Measurements from ENCODE around the gene PRRG3. TPM values are rescaled to one million over a fixed set of nuclear protein-coding genes. Genes with fewer than 3 reads are reported as not detected.

PRRG3 gene
- total RNA-seq, 1 experiment from 2014 or later = 5.1 TPM

DNA sequence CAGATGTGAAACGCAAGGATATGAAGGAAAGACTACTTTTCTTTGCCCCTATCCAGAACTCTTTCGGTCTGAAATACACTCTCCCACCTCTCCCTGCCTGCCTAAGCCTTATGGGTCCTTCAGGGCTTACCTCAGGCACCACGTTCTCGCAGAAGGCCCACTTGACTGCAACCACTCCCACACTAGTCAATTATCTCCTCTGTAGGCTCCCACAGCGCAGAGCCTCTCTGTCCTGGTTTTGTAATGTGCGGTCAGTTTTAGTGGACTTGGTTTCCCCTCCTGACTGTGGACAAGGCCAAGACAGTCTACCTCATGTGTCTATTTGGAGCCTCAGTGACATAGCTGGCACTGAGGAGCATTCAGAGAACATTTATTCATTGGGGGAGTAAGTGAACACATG lies 50.4 kb downstream of the PRRG3 start:
- ATAC-seq (no peak), DNase-seq (ENCODE audit: low spot score) (no peak)
- H3K27ac Mint-ChIP-seq = no peak overlapping the region
- H3K9me3 Mint-ChIP-seq = 0 out of 2 replicates have a peak, but pooled peaks cover 4% of the 10 kb centered on the region
- H3K27me3 Mint-ChIP-seq (ENCODE audit: low read depth) = no peaks in the 10 kb centered on the region
- H3K4me1 Mint-ChIP-seq = peaks cover 16% of the 10 kb centered on the region
- ChIA-PET CTCF (no interaction called here), POLR2A (no interaction called here)
- H3K4me3 Mint-ChIP-seq = no peak overlapping the region
- TF ChIP-seq IRF2 (CRISPR knock-in tag; IDR thresholded peaks at IDR 0.05; ENCODE audit: borderline replicate concordance, low read depth) = no peak
- TF ChIP-seq ETV6 (CRISPR knock-in tag; IDR thresholded peaks at IDR 0.05) = no peak
- TF ChIP-seq JUN (CRISPR knock-in tag; IDR thresholded peaks at IDR 0.05) = no peak
- TF ChIP-seq TP53 (CRISPR knock-in tag; IDR thresholded peaks at IDR 0.05) = no peak
- no peak for TF ChIP-seq GABPB1 (CRISPR knock-in tag; IDR thresholded peaks at IDR 0.05)
- no peak for TF ChIP-seq ZNF121 (CRISPR knock-in tag; IDR thresholded peaks at IDR 0.05)
- no peak for TF ChIP-seq FOXJ3 (CRISPR knock-in tag; IDR thresholded peaks at IDR 0.05; ENCODE audit: borderline replicate concordance)
- TF ChIP-seq, protein P1, sequence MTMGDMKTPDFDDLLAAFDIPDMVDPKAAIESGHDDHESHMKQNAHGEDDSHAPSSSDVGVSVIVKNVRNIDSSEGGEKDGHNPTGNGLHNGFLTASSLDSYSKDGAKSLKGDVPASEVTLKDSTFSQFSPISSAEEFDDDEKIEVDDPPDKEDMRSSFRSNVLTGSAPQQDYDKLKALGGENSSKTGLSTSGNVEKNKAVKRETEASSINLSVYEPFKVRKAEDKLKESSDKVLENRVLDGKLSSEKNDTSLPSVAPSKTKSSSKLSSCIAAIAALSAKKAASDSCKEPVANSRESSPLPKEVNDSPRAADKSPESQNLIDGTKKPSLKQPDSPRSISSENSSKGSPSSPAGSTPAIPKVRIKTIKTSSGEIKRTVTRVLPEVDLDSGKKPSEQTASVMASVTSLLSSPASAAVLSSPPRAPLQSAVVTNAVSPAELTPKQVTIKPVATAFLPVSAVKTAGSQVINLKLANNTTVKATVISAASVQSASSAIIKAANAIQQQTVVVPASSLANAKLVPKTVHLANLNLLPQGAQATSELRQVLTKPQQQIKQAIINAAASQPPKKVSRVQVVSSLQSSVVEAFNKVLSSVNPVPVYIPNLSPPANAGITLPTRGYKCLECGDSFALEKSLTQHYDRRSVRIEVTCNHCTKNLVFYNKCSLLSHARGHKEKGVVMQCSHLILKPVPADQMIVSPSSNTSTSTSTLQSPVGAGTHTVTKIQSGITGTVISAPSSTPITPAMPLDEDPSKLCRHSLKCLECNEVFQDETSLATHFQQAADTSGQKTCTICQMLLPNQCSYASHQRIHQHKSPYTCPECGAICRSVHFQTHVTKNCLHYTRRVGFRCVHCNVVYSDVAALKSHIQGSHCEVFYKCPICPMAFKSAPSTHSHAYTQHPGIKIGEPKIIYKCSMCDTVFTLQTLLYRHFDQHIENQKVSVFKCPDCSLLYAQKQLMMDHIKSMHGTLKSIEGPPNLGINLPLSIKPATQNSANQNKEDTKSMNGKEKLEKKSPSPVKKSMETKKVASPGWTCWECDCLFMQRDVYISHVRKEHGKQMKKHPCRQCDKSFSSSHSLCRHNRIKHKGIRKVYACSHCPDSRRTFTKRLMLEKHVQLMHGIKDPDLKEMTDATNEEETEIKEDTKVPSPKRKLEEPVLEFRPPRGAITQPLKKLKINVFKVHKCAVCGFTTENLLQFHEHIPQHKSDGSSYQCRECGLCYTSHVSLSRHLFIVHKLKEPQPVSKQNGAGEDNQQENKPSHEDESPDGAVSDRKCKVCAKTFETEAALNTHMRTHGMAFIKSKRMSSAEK (CRISPR knock-in tag; IDR thresholded peaks at IDR 0.05; ENCODE audit: borderline replicate concordance) = no peak
- TF ChIP-seq, protein P2, sequence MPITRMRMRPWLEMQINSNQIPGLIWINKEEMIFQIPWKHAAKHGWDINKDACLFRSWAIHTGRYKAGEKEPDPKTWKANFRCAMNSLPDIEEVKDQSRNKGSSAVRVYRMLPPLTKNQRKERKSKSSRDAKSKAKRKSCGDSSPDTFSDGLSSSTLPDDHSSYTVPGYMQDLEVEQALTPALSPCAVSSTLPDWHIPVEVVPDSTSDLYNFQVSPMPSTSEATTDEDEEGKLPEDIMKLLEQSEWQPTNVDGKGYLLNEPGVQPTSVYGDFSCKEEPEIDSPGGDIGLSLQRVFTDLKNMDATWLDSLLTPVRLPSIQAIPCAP (CRISPR knock-in tag; IDR thresholded peaks at IDR 0.05) = no peak
- TF ChIP-seq HMGA2 (CRISPR knock-in tag; IDR thresholded peaks at IDR 0.05) = no peak
- no peaks in the 10 kb centered on the region for H3K36me3 Mint-ChIP-seq

DNA sequence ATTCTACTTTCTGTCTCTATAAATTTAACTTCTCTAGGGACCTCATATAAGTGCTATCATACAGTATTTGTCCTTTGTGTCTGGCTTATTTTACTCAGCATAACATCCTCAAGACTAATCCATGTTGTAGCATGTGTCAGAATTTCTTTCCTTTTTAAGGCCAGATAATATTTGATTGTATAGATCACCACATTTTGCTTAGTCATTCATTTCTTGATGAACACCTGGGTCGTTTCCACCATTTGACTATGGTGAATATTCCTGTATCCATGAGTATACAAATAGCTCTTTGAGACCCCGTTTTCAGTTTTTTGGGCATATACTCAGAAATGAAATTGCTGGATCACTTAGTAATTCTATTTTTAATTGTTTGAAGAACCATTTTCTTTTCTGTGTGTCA lies 51.2 kb downstream of the PRRG3 start:
- no peak for DNase-seq (ENCODE audit: low spot score)
- no peaks in the 10 kb centered on the region for H3K36me3 Mint-ChIP-seq
- no peak for ATAC-seq
- H3K4me1 Mint-ChIP-seq = peaks cover 16% of the 10 kb centered on the region
- 0 out of 2 replicates have a peak, but pooled peaks cover 4% of the 10 kb centered on the region for H3K9me3 Mint-ChIP-seq
- TF ChIP-seq, protein P3, sequence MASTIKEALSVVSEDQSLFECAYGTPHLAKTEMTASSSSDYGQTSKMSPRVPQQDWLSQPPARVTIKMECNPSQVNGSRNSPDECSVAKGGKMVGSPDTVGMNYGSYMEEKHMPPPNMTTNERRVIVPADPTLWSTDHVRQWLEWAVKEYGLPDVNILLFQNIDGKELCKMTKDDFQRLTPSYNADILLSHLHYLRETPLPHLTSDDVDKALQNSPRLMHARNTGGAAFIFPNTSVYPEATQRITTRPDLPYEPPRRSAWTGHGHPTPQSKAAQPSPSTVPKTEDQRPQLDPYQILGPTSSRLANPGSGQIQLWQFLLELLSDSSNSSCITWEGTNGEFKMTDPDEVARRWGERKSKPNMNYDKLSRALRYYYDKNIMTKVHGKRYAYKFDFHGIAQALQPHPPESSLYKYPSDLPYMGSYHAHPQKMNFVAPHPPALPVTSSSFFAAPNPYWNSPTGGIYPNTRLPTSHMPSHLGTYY (CRISPR knock-in tag; IDR thresholded peaks at IDR 0.05) = no peak
- TF ChIP-seq, protein P4, sequence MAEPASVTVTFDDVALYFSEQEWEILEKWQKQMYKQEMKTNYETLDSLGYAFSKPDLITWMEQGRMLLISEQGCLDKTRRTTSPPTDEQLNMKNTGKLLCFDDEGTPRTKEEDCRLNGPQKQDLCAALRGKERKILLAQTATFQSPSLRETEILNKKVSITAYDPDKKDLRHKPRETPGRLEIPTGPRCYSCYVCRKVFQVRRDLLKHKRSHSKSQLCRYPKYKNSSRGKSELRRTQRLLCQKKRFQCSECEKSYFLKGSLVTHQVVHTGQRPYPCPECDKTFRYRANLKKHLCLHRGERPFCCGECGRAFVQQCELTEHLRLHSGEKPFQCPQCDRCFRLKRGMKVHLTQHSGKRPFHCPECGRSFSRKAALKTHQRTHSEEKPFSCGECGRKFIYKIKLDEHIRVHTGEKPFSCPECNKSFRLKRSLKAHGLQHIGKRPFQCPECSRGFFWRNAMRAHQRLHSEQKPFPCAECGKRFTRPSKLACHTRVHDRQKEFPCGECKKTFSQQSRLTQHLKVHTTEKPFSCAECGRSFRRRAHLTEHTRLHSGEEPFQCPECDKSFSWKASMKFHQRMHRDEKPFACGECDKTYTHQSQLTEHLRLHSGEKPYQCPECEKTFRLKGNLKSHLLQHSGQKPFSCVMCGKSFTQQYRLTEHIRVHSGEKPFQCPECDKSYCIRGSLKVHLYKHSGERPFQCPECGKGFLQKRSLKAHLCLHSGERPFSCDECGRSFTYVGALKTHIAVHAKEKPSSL (CRISPR knock-in tag; conservative IDR thresholded peaks at IDR 0.05) = no peak
- TF ChIP-seq NFYB (CRISPR knock-in tag; conservative IDR thresholded peaks at IDR 0.05; ENCODE audit: low read depth) (no peak), ZNF396 (CRISPR knock-in tag; IDR thresholded peaks at IDR 0.05; ENCODE audit: borderline replicate concordance) (no peak), CREB1 (CRISPR knock-in tag; IDR thresholded peaks at IDR 0.05) (no peak)
- TF ChIP-seq, protein P5, sequence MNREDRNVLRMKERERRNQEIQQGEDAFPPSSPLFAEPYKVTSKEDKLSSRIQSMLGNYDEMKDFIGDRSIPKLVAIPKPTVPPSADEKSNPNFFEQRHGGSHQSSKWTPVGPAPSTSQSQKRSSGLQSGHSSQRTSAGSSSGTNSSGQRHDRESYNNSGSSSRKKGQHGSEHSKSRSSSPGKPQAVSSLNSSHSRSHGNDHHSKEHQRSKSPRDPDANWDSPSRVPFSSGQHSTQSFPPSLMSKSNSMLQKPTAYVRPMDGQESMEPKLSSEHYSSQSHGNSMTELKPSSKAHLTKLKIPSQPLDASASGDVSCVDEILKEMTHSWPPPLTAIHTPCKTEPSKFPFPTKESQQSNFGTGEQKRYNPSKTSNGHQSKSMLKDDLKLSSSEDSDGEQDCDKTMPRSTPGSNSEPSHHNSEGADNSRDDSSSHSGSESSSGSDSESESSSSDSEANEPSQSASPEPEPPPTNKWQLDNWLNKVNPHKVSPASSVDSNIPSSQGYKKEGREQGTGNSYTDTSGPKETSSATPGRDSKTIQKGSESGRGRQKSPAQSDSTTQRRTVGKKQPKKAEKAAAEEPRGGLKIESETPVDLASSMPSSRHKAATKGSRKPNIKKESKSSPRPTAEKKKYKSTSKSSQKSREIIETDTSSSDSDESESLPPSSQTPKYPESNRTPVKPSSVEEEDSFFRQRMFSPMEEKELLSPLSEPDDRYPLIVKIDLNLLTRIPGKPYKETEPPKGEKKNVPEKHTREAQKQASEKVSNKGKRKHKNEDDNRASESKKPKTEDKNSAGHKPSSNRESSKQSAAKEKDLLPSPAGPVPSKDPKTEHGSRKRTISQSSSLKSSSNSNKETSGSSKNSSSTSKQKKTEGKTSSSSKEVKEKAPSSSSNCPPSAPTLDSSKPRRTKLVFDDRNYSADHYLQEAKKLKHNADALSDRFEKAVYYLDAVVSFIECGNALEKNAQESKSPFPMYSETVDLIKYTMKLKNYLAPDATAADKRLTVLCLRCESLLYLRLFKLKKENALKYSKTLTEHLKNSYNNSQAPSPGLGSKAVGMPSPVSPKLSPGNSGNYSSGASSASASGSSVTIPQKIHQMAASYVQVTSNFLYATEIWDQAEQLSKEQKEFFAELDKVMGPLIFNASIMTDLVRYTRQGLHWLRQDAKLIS (CRISPR knock-in tag; IDR thresholded peaks at IDR 0.05; ENCODE audit: borderline replicate concordance) = no peak
- H3K27me3 Mint-ChIP-seq (ENCODE audit: low read depth) = no peaks in the 10 kb centered on the region
- POLR2A ChIA-PET = no interaction called here
- no peak overlapping the region for H3K27ac Mint-ChIP-seq
- CTCF ChIA-PET = interaction anchor here (1.2 kb wide), 1 partner anchor 895 kb away, joined by 5 read pairs; no protein-coding TSS in a partner anchor
- H3K4me3 Mint-ChIP-seq = no peak overlapping the region

Measured in WTC11 (cell line).